K562 (cell line): ENCODE measurements around the gene CMSS1.

Source experiments
- ZNF146 ChIP-seq: IDR thresholded peaks from one replicate; pipeline ENCODE4 v1.6.1; 2018; ENCODE audit warnings: missing compliant biosample characterization; ENCODE audit not compliant: unreplicated experiment
- ZNF316 ChIP-seq: fragments of 450-650 bp; IDR thresholded peaks from 2 replicates; pipeline ENCODE4 v1.6.1; 2016
- ZZZ3 ChIP-seq: fragments of 450-650 bp; IDR thresholded peaks from 2 replicates; pipeline ENCODE4 v1.6.1; 2016; ENCODE audit warnings: antibody characterized with exemption, mild to moderate bottlenecking, moderate library complexity
- TF ChIP-seq, protein P1 (sequence below): fragments of 250-450 bp; sonication (Bioruptor Pico); IDR thresholded peaks from 2 replicates; pipeline ENCODE4 v1.8.0; 2022; ENCODE audit warnings: moderate library complexity, mild to moderate bottlenecking, inconsistent platforms
- TF ChIP-seq, protein P2 (sequence below): sonication (generic); formaldehyde crosslinking; IDR thresholded peaks from 2 replicates; pipeline ENCODE4 v1.8.0; 2022; ENCODE audit warnings: mild to moderate bottlenecking, low read depth, missing genetic modification reagents
- TF ChIP-seq, protein P3 (sequence below): sonication (generic); formaldehyde crosslinking; IDR thresholded peaks from 2 replicates; pipeline ENCODE4 v1.9.0; 2022; ENCODE audit warnings: mild to moderate bottlenecking, missing genetic modification reagents
- TF ChIP-seq, protein P4 (sequence below), 3 experiments: IDR thresholded peaks in 2 of 3; conservative IDR thresholded peaks in 1 of 3; 2 replicates each; pipeline ENCODE4 v1.5.1; 2011 to 2012; ENCODE audit warnings: low read length in 3 of 3, mild to moderate bottlenecking in 3 of 3, control low read depth in 2 of 3, improper control_type of control experiment in 1 of 3, inconsistent platforms in 1 of 3, low read depth in 1 of 3, mixed read lengths in 1 of 3, moderate library complexity in 1 of 3; ENCODE audit not compliant: insufficient read depth in 2 of 3
- TF ChIP-seq, protein P5 (sequence below): sonication (generic); formaldehyde crosslinking; IDR thresholded peaks from 2 replicates; pipeline ENCODE4 v1.8.0; 2023; ENCODE audit warnings: missing genetic modification reagents, mild to moderate bottlenecking, borderline replicate concordance

DNA sequence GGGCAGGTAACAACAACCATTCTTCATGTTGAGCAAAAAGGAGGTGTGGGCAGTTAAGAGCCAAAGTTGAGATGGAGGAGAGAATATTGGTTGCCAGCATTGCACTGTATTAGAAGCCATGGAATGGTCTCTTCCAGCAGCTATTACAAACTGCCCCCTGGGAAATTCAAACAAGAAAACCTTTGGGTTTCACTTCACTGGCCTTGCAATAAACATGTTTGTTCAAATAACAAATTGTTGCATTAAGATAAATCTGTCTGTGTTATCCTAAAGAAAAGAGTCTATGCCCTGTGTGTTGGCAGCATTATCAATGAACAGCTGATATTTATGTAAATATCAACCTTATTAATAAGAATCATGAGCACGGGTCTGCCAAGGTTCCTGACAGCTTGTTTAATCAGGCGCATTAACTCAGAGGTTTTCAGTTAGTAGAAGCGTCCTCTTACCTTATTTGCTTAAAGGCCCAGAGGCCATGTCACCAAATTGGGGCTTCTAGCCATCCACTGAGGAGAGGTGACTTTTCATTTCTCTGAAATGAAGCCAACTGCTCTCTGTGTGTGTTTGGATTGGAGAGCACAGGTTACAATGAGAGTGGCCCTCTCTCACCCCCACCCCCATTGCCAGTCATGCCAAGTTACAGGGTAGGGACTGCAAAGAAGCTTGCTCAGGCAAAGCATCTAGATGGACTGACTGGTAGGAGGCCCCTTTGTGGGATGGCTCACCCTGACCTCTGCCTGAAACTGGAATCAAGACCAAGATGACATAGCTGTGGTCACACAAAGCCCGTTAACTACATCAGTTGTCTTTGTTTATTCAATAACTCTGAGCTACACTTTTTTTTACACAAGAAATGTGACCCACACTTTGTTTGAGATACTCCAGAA lies 286.1 kb downstream of the CMSS1 start:
- TF ChIP-seq, protein P1, sequence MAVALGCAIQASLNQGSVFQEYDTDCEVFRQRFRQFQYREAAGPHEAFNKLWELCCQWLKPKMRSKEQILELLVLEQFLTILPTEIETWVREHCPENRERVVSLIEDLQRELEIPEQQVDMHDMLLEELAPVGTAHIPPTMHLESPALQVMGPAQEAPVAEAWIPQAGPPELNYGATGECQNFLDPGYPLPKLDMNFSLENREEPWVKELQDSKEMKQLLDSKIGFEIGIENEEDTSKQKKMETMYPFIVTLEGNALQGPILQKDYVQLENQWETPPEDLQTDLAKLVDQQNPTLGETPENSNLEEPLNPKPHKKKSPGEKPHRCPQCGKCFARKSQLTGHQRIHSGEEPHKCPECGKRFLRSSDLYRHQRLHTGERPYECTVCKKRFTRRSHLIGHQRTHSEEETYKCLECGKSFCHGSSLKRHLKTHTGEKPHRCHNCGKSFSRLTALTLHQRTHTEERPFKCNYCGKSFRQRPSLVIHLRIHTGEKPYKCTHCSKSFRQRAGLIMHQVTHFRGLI: no peak
- TF ChIP-seq ZNF316 (no peak), ZZZ3 (no peak), ZNF146 (CRISPR knock-in tag) (no peak)
- TF ChIP-seq, protein P2, sequence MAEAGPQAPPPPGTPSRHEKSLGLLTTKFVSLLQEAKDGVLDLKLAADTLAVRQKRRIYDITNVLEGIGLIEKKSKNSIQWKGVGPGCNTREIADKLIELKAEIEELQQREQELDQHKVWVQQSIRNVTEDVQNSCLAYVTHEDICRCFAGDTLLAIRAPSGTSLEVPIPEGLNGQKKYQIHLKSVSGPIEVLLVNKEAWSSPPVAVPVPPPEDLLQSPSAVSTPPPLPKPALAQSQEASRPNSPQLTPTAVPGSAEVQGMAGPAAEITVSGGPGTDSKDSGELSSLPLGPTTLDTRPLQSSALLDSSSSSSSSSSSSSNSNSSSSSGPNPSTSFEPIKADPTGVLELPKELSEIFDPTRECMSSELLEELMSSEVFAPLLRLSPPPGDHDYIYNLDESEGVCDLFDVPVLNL (CRISPR knock-in tag): no peak
- TF ChIP-seq, protein P3, sequence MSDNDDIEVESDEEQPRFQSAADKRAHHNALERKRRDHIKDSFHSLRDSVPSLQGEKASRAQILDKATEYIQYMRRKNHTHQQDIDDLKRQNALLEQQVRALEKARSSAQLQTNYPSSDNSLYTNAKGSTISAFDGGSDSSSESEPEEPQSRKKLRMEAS (CRISPR knock-in tag): no peak
- TF ChIP-seq, protein P4, sequence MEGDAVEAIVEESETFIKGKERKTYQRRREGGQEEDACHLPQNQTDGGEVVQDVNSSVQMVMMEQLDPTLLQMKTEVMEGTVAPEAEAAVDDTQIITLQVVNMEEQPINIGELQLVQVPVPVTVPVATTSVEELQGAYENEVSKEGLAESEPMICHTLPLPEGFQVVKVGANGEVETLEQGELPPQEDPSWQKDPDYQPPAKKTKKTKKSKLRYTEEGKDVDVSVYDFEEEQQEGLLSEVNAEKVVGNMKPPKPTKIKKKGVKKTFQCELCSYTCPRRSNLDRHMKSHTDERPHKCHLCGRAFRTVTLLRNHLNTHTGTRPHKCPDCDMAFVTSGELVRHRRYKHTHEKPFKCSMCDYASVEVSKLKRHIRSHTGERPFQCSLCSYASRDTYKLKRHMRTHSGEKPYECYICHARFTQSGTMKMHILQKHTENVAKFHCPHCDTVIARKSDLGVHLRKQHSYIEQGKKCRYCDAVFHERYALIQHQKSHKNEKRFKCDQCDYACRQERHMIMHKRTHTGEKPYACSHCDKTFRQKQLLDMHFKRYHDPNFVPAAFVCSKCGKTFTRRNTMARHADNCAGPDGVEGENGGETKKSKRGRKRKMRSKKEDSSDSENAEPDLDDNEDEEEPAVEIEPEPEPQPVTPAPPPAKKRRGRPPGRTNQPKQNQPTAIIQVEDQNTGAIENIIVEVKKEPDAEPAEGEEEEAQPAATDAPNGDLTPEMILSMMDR (IDR thresholded peaks at IDR 0.05 in 2 of 3, conservative IDR thresholded peaks at IDR 0.05 in 1 of 3; ENCODE audit: insufficient read depth in 2 of 3, low read depth in 1 of 3, low read length in 3 of 3): no peak
- TF ChIP-seq, protein P5, sequence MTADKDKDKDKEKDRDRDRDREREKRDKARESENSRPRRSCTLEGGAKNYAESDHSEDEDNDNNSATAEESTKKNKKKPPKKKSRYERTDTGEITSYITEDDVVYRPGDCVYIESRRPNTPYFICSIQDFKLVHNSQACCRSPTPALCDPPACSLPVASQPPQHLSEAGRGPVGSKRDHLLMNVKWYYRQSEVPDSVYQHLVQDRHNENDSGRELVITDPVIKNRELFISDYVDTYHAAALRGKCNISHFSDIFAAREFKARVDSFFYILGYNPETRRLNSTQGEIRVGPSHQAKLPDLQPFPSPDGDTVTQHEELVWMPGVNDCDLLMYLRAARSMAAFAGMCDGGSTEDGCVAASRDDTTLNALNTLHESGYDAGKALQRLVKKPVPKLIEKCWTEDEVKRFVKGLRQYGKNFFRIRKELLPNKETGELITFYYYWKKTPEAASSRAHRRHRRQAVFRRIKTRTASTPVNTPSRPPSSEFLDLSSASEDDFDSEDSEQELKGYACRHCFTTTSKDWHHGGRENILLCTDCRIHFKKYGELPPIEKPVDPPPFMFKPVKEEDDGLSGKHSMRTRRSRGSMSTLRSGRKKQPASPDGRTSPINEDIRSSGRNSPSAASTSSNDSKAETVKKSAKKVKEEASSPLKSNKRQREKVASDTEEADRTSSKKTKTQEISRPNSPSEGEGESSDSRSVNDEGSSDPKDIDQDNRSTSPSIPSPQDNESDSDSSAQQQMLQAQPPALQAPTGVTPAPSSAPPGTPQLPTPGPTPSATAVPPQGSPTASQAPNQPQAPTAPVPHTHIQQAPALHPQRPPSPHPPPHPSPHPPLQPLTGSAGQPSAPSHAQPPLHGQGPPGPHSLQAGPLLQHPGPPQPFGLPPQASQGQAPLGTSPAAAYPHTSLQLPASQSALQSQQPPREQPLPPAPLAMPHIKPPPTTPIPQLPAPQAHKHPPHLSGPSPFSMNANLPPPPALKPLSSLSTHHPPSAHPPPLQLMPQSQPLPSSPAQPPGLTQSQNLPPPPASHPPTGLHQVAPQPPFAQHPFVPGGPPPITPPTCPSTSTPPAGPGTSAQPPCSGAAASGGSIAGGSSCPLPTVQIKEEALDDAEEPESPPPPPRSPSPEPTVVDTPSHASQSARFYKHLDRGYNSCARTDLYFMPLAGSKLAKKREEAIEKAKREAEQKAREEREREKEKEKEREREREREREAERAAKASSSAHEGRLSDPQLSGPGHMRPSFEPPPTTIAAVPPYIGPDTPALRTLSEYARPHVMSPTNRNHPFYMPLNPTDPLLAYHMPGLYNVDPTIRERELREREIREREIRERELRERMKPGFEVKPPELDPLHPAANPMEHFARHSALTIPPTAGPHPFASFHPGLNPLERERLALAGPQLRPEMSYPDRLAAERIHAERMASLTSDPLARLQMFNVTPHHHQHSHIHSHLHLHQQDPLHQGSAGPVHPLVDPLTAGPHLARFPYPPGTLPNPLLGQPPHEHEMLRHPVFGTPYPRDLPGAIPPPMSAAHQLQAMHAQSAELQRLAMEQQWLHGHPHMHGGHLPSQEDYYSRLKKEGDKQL (CRISPR knock-in tag): no peak
